H9 (cell line): ENCODE data around the gene ORAI2. TPM values are rescaled to one million over a fixed set of nuclear protein-coding genes. Genes with fewer than 3 reads are reported as not detected.

Experiments used
- DNase-seq: peaks from one replicate; pipeline ENCODE4 v3.0.0-alpha.2; 2017
- H2AFZ ChIP-seq: one replicate; pipeline ENCODE4 v1.6.1; 2013; ENCODE audit warnings: mild to moderate bottlenecking, low read length, control low read depth, moderate library complexity
- H2AK5ac ChIP-seq: 2 replicates; pipeline ENCODE4 v1.6.1; 2013; ENCODE audit warnings: low read length, control low read depth, mixed read lengths; ENCODE audit not compliant: insufficient read length
- H2BK120ac ChIP-seq: one replicate; pipeline ENCODE4 v1.6.1; 2013; ENCODE audit warnings: low read depth, mild to moderate bottlenecking, low read length, control low read depth, inconsistent platforms; ENCODE audit not compliant: poor library complexity, severe bottlenecking
- H2BK12ac ChIP-seq: 2 replicates; pipeline ENCODE4 v1.6.1; 2013; ENCODE audit warnings: low read length, control low read depth, mixed read lengths, low read depth; ENCODE audit not compliant: insufficient read length
- H2BK15ac ChIP-seq: 2 replicates; pipeline ENCODE4 v1.6.1; 2013; ENCODE audit warnings: low read depth, low read length, control low read depth
- H2BK20ac ChIP-seq: one replicate; pipeline ENCODE4 v1.6.1; 2013; ENCODE audit warnings: low read depth, mild to moderate bottlenecking, low read length, control low read depth, inconsistent platforms; ENCODE audit not compliant: poor library complexity, severe bottlenecking
- H2BK5ac ChIP-seq: 2 replicates; pipeline ENCODE4 v1.6.1; 2013; ENCODE audit warnings: low read length, control low read depth, mixed read lengths; ENCODE audit not compliant: insufficient read length
- H3K14ac ChIP-seq: 2 replicates; pipeline ENCODE4 v1.6.1; 2013; ENCODE audit warnings: low read length, control low read depth; ENCODE audit not compliant: insufficient read depth
- H3K18ac ChIP-seq: 2 replicates; pipeline ENCODE4 v1.6.1; 2013; ENCODE audit warnings: low read depth, mild to moderate bottlenecking, mixed read lengths, low read length, control low read depth; ENCODE audit not compliant: insufficient read length
- H3K23ac ChIP-seq: 2 replicates; pipeline ENCODE4 v1.6.1; 2013; ENCODE audit warnings: low read length, control low read depth, mixed read lengths, low read depth; ENCODE audit not compliant: insufficient read length
- H3K23me2 ChIP-seq: 2 replicates; pipeline ENCODE4 v1.6.1; 2013; ENCODE audit warnings: low read depth, mild to moderate bottlenecking, mixed read lengths, low read length, control low read depth; ENCODE audit not compliant: insufficient read length, poor library complexity, severe bottlenecking
- H3K27ac ChIP-seq: 2 replicates; pipeline ENCODE4 v1.5.1; 2013; ENCODE audit warnings: low read length, control low read depth, mixed read lengths, low read depth; ENCODE audit not compliant: insufficient read length
- H3K27me3 ChIP-seq: 2 replicates; pipeline ENCODE4 v1.6.1; 2013; ENCODE audit warnings: low read length, control low read depth, inconsistent platforms; ENCODE audit not compliant: insufficient read depth
- H3K4ac ChIP-seq: 2 replicates; pipeline ENCODE4 v1.6.1; 2013; ENCODE audit warnings: low read depth, mild to moderate bottlenecking, control low read depth, inconsistent platforms, low read length, moderate library complexity
- H3K4me1 ChIP-seq: 2 replicates; pipeline ENCODE4 v1.6.1; 2013; ENCODE audit warnings: low read length, control low read depth, inconsistent platforms; ENCODE audit not compliant: insufficient read depth
- H3K4me2 ChIP-seq: 2 replicates; pipeline ENCODE4 v1.6.1; 2013; ENCODE audit warnings: low read length, control low read depth, mixed read lengths; ENCODE audit not compliant: insufficient read length, insufficient read depth
- H3K56ac ChIP-seq: 2 replicates; pipeline ENCODE4 v1.6.1; 2013; ENCODE audit warnings: low read depth, mild to moderate bottlenecking, mixed read lengths, low read length, control low read depth; ENCODE audit not compliant: insufficient read length
- H3K79me1 ChIP-seq: 2 replicates; pipeline ENCODE4 v1.6.1; 2013; ENCODE audit warnings: low read depth, mild to moderate bottlenecking, moderate library complexity, low read length, control low read depth, inconsistent platforms; ENCODE audit not compliant: insufficient read depth, poor library complexity, severe bottlenecking
- H3K79me2 ChIP-seq: 2 replicates; pipeline ENCODE4 v1.6.1; 2013; ENCODE audit warnings: low read length, control low read depth, inconsistent platforms; ENCODE audit not compliant: insufficient read depth
- H3K9ac ChIP-seq: 2 replicates; pipeline ENCODE4 v1.6.1; 2013; ENCODE audit warnings: low read length, control low read depth, mixed read lengths; ENCODE audit not compliant: insufficient read length; ENCODE audit errors: extremely low read depth
- H3K9me3 ChIP-seq: one replicate; pipeline ENCODE4 v1.6.1; 2013; ENCODE audit warnings: low read depth, low read length, inconsistent platforms; ENCODE audit not compliant: control insufficient read depth
- H3T11ph ChIP-seq: one replicate; pipeline ENCODE4 v1.6.1; 2013; ENCODE audit warnings: mild to moderate bottlenecking, low read length, control low read depth, inconsistent platforms
- H4K20me1 ChIP-seq: one replicate; pipeline ENCODE4 v1.6.1; 2013; ENCODE audit not compliant: control insufficient read depth, insufficient read length, insufficient read depth
- H4K5ac ChIP-seq: 2 replicates; pipeline ENCODE4 v1.6.1; 2013; ENCODE audit warnings: low read depth, mild to moderate bottlenecking, mixed read lengths, low read length, control low read depth; ENCODE audit not compliant: insufficient read length
- H4K8ac ChIP-seq: replicated peaks from 2 replicates; pipeline ENCODE4 v1.6.1; 2013; ENCODE audit warnings: low read length, control low read depth, mixed read lengths, low read depth; ENCODE audit not compliant: insufficient read length
- H4K91ac ChIP-seq: 2 replicates; pipeline ENCODE4 v1.6.1; 2013; ENCODE audit warnings: low read depth, mild to moderate bottlenecking, moderate library complexity, mixed read lengths, low read length, control low read depth; ENCODE audit not compliant: insufficient read length
- H3K27ac Mint-ChIP-seq, 3 experiments: 2 replicates in 2 of 3; 3 replicates in 1 of 3; pipeline ENCODE4 v1.8.0; 2020 to 2021; ENCODE audit warnings: mixed read lengths in 3 of 3, mild to moderate bottlenecking in 1 of 3, moderate library complexity in 1 of 3
- H3K27me3 Mint-ChIP-seq: 2 replicates; pipeline ENCODE4 v1.8.0; 2021; ENCODE audit warnings: low read depth, mild to moderate bottlenecking, moderate library complexity, mixed read lengths
- H3K36me3 Mint-ChIP-seq, 3 experiments: 2 replicates in 2 of 3; 3 replicates in 1 of 3; pipeline ENCODE4 v1.8.0; 2020 to 2021; ENCODE audit warnings: low read depth in 3 of 3, mixed read lengths in 3 of 3; ENCODE audit not compliant: insufficient read depth in 1 of 3
- H3K4me1 Mint-ChIP-seq, 2 experiments: 2 replicates each; pipeline ENCODE4 v1.8.0; 2020; ENCODE audit warnings: mixed read lengths in 2 of 2
- H3K4me3 Mint-ChIP-seq, 2 experiments: 2 replicates in 1 of 2; 3 replicates in 1 of 2; pipeline ENCODE4 v1.8.0; 2020 to 2021; ENCODE audit warnings: mild to moderate bottlenecking in 2 of 2, mixed read lengths in 2 of 2, moderate library complexity in 1 of 2
- H3K9me3 Mint-ChIP-seq, 2 experiments: 2 replicates in 1 of 2; 3 replicates in 1 of 2; pipeline ENCODE4 v1.8.0; 2020; ENCODE audit warnings: mild to moderate bottlenecking in 2 of 2, mixed read lengths in 2 of 2, moderate library complexity in 1 of 2
- WGBS: extraction: QIAGEN DNeasy Blood & Tissue Kit; methylation state at CpG from one replicate; pipeline ENCODE4 v1.1.7; 2013; ENCODE audit warnings: missing lambda C conversion rate, low lambda C conversion rate, mixed read lengths; ENCODE audit not compliant: insufficient read length; ENCODE audit errors: extremely low coverage; 5-methylcytosine and 5-hydroxymethylcytosine counted together
- total RNA-seq: library from RNA; stranded (reverse); gene quantifications from 2 replicates; pipeline ENCODE4 v1.2.1, GENCODE V29; 2021
- TF ChIP-seq, protein P1 (sequence below): fragments of 200-600 bp; sonication (generic); conservative IDR thresholded peaks from 3 replicates; pipeline ENCODE4 v1.8.0; 2021; ENCODE audit warnings: antibody characterized with exemption, mild to moderate bottlenecking

Gene ORAI2
- total RNA-seq, 1 experiment from 2014 or later, result 26.6 TPM

DNA sequence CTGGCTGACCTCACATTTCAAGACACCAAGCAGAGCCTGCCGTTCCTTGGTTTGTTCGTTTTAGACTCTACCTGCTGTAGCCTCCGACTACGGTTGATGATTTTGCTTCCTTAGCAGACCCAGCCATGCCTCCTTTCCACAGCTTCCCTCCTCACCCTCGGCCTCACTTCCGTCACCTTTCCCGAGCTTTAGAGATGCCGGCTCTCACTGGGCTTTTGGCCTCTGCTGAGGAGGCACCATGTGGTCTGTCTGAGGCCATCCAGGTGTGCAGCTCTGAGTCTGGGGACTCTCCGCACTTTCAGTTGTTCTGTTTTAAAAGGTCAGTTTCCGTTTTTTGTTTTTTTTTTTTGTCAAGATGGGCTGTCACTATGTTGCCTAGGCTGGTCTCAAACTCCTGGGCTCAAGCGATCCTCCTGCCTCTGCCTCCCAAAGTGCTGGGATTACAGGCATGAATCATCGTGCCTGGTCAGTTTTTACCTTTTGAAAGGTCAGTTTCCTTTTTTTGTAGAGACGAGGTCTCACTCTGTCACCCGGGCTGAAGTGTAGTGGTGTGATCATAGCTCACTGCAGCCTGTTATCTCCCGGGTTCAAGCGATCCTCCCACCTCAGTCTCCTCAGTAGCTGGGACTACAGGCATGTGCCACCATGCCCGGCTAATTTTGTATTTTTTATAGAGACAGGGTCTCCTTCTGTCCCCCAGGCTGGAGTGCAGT is 11.7 kb downstream of the ORAI2 start:
- no peaks in the 10 kb centered on the region for H3K27me3 ChIP-seq
- no peak overlapping the region for H3K4me3 Mint-ChIP-seq
- H3K36me3 Mint-ChIP-seq, result peaks cover 3 to 28% (median 6%) of the 10 kb centered on the region in 3 experiments; a peak in 6 of 7 replicates
- H4K8ac ChIP-seq, result no peak overlapping the region
- H2BK120ac ChIP-seq, result no peak overlapping the region
- H2BK12ac ChIP-seq, result no peak overlapping the region
- no peak overlapping the region for H3K18ac ChIP-seq
- no peak overlapping the region for H4K5ac ChIP-seq
- H2BK15ac ChIP-seq, result no peak overlapping the region
- no peak overlapping the region for H3T11ph ChIP-seq
- no peaks in the 10 kb centered on the region; the same call in 1 of the 2 replicates for H3K4me1 ChIP-seq
- H4K91ac ChIP-seq, result no peak overlapping the region
- no peak overlapping the region for H3K4me2 ChIP-seq
- H2AK5ac ChIP-seq, result no peak overlapping the region
- H2AFZ ChIP-seq, result no peak overlapping the region
- H3K23me2 ChIP-seq, result no peaks in the 10 kb centered on the region
- no peak overlapping the region for H3K9ac ChIP-seq
- WGBS, result no CpG with 5 or more reads among the region's 17 CpGs
- no peaks in the 10 kb centered on the region for H3K79me2 ChIP-seq
- H3K56ac ChIP-seq, result no peak overlapping the region
- peak overlapping the region; percentile 55 for H2BK5ac ChIP-seq
- no peak overlapping the region; the same call in 1 of the 2 replicates for H3K14ac ChIP-seq
- no peaks in the 10 kb centered on the region for H3K27me3 Mint-ChIP-seq
- peak overlapping the region in 1 of 3 experiments; percentile 77; a peak in 3 of 7 replicates for H3K27ac Mint-ChIP-seq
- H3K4ac ChIP-seq, result no peak overlapping the region
- no peak for DNase-seq
- no peaks in the 10 kb centered on the region for H3K9me3 Mint-ChIP-seq
- peaks cover 8 to 9% of the 10 kb centered on the region in 2 experiments for H3K4me1 Mint-ChIP-seq
- no peak overlapping the region for H2BK20ac ChIP-seq
- no peaks in the 10 kb centered on the region for H3K79me1 ChIP-seq
- H3K9me3 ChIP-seq, result no peaks in the 10 kb centered on the region
- TF ChIP-seq, protein P1, sequence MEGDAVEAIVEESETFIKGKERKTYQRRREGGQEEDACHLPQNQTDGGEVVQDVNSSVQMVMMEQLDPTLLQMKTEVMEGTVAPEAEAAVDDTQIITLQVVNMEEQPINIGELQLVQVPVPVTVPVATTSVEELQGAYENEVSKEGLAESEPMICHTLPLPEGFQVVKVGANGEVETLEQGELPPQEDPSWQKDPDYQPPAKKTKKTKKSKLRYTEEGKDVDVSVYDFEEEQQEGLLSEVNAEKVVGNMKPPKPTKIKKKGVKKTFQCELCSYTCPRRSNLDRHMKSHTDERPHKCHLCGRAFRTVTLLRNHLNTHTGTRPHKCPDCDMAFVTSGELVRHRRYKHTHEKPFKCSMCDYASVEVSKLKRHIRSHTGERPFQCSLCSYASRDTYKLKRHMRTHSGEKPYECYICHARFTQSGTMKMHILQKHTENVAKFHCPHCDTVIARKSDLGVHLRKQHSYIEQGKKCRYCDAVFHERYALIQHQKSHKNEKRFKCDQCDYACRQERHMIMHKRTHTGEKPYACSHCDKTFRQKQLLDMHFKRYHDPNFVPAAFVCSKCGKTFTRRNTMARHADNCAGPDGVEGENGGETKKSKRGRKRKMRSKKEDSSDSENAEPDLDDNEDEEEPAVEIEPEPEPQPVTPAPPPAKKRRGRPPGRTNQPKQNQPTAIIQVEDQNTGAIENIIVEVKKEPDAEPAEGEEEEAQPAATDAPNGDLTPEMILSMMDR, result no peak
- no peak overlapping the region for H3K27ac ChIP-seq
- no peak overlapping the region for H3K23ac ChIP-seq
- H4K20me1 ChIP-seq, result no peaks in the 10 kb centered on the region
